NCI-H1436 (cell line): ENCODE measurements around the gene RHOG.
"Not testable (repeated sequence)": the region's sequence is repeated elsewhere in the genome, so short reads cannot be mapped to it uniquely, and the experiment has no call there.

Source experiments
- DNase-seq: peaks from one replicate; lab custom pipeline; 2025; lab: John Stamatoyannopoulos, UW

Gene RHOG

GRCh38 chr11:3834349-3834663 lies 6.5 kb downstream of the RHOG start:
- DNase-seq = no peak

DNA sequence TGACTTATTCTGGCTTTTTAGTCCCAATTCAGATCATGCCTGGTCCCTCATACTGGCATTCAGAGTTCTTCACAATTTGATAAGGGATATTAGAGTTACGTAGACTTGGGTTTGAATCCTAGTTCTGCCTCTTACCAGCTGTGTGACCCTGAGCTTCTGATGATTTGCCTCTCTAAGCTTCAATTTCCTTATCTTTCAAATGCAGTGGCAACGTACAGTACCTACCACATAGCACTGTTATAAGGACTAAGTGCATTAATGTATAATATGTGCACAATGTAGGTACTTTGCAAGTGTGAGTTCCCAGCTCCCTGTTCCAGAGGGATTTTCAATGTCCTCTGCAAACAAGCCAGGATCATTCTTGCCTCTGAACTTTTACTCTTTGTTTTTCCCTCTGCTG lies 7.3 kb downstream of the RHOG start:
- DNase-seq = no peak

DNA sequence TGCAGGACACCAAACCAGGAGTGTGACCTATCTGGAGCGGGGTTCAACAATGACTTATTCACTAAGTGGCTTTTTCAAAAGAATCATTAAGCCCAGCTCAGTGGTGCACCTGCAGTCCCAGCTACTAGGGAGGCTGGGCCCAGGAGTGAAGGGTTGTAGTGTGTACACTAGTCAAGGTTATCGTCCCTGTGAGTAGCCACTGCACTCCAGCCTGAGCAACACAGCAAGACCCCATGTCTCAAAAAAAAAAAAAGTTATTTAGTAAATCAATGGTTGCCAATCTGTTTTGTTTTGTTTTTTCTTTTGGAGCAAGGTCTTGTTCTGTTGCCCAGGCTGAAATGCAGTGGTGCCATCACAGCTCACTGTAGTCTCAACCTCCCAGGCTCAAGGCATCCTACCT lies 7.9 kb downstream of the RHOG start:
- no peak for DNase-seq

DNA sequence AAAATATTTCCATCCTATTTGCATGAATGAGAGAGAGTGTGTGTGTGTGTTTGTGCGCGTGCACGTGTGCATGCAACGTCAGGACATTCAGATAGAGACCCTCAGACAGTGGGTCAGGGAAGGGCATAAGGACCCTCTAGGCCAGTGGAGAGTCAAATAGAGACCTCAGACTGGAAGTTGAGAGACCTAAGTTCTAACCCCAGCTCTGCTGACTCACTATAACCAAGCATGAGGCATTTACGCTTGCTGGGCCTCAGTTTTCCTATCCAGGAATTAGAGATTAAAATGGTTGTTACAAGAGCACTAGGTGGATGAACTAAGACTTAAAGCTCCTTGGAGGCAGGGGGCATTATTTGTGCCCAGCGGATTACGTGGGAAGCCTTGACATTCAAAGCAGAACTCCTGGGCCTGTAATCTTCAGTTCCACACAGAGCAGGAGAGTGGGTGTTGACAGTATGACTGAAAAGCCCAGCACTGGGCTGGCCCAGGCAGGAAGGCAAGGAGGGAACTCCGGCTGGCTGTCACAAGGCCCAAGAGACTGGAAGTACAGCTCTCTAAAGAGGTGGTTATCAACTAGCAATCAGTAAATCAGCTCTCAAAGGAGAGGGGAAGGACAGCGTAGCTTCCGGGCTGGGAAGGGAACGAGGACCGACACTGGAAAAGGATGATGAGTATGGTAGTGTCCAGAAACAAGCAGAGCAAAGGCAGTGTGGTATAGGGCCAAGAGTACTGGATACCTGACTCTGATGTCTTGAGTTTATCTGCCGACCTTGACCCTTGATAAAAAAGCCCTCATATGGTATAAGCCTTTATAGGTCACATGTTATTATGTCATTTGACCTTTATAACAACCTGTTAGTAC lies 9.2 kb downstream of the RHOG start:
- DNase-seq = no peak

DNA sequence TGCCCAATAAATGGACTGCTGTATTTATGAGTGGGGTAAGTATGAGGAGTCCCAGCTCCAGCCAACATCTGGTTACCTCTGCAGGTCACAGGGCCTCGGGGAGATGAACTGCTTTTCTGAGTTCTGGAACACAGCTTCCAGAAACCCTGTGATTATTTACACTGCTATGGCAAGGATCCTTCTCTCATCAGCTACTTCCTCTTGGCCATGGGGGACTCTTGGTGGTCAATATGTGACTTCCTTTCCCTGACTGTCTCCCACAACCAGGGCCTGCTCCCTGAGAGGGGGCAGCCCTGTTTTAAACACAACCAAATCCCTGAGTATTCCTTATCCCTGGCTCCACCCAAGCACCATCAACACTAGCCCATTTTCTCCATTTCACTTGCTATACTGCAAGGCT lies 10.0 kb downstream of the RHOG start:
- no peak for DNase-seq

DNA sequence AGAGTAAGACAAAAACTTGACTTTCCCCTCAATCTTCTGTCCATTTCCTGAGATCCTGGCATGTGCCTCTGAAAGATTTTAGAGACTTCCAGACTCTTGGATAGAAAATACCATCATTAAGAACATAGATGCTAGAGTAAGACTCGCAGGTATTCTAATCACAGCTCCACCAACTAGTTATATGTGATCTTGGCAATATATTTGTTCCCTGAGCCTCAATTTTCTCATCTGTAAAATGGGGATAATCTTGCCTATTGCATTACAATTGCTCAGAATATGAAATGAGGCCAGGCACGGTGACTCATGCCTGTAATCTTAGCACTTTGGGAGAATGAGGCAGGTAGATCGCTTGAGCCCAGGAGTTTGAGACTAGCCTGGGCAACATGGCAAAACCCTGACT lies 10.7 kb downstream of the RHOG start:
- no peak for DNase-seq

- no peak for DNase-seq
Observed at GRCh38 chr11:3827434-3828186, 13.1 kb downstream of the RHOG start.

- DNase-seq = no peak
Observed at GRCh38 chr11:3826721-3827120, 14.0 kb downstream of the RHOG start.

GRCh38 chr11:3825473-3826154 lies 15.1 kb downstream of the RHOG start:
- DNase-seq = no peak

DNA sequence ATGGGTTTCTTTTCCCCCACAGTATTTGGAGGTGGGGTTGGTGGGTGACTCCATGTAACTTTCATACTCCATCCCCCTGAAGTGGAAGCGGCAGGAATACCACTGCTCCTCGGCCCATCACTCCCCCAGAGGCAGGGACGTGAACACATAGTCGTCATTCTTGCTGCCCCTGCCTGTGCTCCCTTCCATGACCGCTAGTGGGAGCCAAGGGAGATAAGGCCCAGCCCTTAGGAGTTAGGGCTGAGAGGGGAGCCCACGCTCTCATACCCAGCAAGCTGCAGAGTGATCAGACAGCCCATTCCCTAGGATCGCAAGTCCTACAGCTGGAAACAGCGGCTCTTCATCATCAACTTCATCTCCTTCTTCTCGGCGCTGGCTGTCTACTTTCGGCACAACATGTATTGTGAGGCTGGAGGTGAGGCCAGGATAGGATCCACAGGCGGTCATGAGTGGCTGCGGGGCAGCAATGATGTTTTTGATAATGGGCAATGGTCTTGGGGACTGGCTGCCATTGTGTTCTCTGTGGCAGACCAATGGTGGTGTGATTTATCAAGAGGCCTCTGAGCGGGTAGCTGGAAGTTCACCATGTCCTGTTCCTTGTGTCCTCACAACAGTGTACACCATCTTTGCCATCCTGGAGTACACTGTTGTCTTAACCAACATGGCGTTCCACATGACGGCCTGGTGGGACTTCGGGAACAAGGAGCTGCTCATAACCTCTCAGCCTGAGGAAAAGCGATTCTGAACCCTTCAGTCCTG lies 15.9 kb downstream of the RHOG start:
- DNase-seq = peak; percentile 4

GRCh38 chr11:3823762-3824506 lies 16.8 kb downstream of the RHOG start:
- no peak for DNase-seq

- DNase-seq = no peak
Observed at GRCh38 chr11:3823303-3823702, 17.5 kb downstream of the RHOG start.

- DNase-seq = no peak
Observed at GRCh38 chr11:3822312-3822711, 18.4 kb downstream of the RHOG start.

- no peak for DNase-seq
Observed at GRCh38 chr11:3820971-3821370, 19.8 kb downstream of the RHOG start.

DNA sequence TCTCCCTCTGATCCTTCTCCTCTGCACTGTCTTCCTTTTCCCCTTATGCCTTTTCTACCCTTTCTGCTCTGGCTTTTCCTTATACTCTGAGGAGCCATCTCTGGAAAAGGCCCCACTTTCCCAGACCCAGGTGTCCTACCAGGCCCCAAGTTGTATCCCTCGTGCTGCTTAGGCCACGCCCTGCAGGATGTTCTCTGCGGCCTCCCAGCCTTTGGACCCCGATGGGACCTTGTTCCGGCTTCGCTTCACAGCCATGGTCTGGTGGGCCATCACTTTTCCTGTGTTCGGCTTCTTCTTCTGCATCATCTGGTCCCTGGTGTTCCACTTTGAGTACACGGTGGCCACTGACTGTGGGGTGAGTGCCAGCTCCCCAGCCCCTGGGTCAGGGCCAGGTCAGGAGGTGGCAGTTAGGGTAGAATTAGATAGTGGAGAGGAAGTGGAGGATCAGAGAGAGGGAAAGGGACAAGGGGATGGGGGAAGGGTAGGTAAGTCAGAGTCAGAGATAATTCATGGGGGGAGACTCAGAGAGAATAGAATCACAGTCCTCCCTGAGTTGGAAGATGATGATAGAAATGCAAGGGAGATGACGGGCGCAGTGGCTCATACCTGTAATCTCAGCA lies 23.5 kb downstream of the RHOG start:
- DNase-seq = no peak

DNA sequence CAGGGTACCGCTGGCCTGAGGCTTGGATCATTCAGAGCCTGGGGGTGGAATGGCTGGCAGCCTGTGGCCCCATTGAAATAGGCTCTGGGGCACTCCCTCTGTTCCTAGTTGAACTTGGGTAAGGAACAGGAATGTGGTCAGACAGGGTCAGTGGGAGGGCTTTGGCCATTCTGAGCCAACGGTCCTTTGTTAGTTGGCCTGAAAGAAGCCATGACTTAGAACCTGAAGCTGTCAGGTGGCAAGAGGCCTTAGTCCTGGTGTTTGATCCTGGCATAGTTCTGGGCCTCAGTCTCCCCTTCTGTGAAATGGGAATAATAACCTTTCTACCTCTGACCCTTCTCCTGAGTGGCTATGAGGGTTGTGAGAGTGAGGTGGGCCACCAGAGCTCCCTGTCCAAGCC lies 24.1 kb downstream of the RHOG start:
- DNase-seq = no peak

DNA sequence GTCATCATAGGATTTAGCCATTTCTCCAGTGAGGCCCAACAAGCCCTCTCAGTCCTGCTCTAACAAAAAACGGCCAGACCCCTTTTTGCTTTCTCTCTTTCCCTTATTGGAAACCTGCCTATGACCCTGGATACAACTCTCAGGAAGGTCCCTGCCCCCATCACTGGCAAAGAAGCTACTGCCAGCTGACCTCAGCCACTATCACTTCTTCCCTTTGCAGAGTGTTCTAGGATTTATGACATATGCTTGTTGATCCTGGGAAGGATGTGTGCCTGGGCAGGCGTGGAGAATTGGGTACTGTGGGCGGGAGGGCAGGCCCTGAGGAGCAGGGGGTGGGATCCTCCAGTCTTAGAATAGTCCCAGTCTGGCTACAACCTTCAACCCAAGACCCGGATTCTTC lies 24.9 kb downstream of the RHOG start:
- DNase-seq = no peak

GRCh38 chr11:3814832-3815231 lies 25.9 kb downstream of the RHOG start:
- not testable (repeated sequence) for DNase-seq

- DNase-seq = no peak
Observed at GRCh38 chr11:3810951-3811350, 29.8 kb downstream of the RHOG start.

DNA sequence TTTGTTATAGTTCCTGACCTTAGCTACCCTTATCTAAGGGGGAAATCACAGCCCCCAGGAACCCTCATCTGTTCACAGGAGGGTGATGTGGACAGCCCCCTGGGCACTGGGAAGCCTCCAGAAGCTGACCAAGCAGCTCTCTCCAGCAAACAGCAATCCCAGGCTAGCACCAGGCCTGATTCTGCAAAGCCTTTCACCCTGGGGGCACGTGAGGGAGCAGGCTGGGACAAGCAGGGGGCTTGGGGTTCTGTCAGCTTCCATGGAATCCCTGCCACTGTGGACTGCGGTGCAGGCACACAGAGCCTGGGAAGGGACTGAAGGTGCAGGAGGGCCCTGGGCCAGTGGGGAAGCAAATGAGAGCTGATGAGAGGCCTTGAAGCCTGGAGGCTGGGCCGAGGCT lies 30.3 kb downstream of the RHOG start:
- DNase-seq = no peak

DNA sequence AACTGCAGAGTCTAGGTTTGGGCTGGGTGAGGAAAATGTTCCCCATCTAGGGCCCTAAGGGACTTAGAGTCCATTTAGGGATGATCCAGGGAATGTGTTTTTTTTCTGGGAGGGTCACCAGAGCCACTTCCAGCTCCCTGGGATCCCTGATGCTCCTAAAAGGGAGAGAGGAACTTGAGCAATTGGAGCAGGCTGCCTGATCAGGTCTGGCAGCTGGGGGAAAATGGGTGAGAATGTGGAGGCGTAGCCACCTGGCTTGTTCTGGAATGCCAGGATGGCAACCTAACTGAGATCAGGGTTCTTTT lies 31.2 kb downstream of the RHOG start:
- DNase-seq = no peak
